Activated CD4-positive, alpha-beta T cell treated with anti-CD3 and anti-CD28 coated beads, Interleukin-2, Interleukin-6, amounts not matched to agents 100 ng/mL and 50 ng/mL, durations not matched to agents 16 hours and 8 hours (primary cell): Measurements from ENCODE around the gene ATP2C2.
"Not testable (repeated sequence)": the region's sequence is repeated elsewhere in the genome, so short reads cannot be mapped to it uniquely, and the experiment has no call there.

Experiments used
- DNase-seq: peaks from one replicate; pipeline ENCODE4 v3.0.0-alpha.2; 2020

Gene ATP2C2

DNA sequence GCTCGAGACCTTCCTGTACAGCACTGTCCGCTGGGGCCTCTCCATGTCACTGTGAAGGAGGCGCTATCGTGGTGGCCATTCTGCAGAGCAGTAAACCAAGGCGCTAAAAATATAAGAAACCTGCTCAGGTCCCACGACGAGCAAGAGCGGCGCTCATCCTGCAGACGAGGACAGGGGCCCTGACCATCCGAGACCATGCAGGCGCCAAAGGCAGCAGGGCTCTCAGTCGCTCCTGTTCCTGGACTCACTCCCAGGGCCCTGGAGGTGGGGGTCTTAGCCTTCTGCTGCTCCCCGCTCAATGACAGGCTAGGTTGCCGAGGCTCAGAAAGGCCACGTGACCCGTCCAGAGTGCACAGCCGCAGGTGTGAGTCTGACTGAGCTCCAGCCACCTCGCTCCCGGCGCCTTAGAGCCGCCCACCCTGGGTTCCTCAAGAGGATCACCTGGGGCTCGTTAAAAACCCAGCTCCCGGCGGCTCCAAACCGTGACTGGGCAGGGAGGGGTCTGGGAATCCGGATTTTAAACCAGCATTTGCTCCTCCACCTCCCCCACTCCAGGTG, 509 bp upstream of the ATP2C2 start:
- DNase-seq, result no peak

DNA sequence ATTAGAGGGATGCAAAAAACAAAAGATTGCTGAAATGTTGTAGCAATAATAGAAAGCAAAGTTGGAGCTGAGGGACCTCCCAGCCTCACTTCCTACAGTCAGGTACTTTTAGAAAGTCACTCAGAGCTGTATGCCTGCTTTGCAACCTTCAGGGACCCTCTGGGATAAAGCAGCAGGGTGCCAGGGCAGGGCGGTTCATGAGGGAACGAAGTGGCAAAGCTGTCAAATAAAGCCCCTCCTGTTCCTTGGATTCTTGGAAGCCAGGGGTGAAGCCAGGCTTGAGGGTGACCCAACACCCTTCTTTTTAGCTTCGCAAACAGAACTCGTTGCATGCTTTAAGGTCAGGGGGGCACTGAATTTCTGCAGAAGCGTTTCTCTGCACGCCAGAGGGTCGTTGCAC, 767 bp downstream of the ATP2C2 start:
- no peak for DNase-seq

DNA sequence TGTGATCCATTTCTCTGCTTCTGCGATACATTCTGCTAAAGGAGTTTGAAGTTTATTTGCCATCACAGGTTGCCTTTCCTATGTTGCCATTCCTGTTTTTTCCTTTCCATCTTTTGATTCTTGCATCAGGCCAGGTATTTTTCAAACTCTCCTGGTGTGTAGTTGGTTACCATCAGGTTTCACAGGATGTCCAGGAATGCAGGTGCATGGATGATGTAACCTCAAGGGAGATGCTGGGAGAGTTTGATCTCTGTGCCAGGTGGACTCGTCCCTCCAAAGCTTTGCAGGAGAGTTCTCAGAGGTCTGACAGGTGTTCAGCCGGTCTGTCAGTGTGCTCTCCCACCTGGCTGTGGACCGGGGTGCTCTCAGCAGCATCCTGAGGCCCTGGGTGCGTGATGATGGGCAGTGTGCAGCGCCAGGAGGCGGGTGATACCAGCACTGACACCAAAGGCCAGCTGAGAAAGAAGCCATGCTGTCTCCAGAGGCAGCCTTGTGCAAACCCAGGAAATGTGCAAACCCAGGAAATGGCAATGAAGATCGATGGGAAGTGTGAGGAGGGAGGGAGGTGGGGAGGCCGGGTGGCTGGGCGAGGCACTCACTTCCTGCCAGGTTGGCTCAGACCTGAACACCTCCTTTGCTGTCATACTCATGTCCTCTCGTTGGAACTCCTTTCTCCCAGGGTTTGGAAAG, 1.7 kb downstream of the ATP2C2 start:
- DNase-seq, result no peak

DNA sequence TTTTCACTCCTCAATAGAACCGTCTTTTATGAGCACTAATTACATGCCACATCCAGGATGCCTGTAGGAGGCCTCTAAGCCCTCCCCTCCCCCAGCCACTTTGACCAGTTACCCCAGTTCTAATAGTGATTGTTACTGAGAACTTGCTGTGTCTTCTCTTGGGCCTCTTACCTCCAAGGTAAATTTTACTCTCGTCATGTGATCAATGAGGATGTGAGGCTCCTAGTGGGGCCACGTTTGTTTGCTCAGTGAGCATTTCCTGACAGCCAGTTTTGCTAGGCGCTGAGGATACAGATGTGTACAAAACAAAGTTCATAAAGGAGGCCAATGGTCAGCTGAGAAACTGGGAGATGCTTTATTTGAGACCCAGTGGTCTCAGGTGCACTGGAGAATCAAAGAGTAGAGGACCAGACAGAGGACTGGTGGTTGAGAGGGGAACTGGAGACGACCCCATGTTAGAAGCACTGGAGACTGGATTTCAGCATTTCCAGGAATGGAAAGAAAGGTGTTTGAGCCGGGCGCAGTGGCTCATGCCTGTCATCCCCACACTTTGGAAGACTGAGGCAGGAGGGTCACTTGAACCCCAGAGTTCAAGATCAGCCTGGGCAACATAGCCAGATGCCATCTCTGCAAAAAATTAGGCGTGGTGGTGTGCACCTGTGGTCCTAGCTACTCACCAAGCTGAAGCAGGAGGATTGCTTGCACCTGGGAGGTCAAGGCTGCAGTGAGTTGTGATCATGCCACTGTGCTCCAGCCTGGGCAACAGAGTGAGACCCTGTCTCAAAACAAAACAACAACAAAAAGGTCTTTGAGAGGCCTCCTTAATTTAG, 2.6 kb downstream of the ATP2C2 start:
- DNase-seq, result no peak

DNA sequence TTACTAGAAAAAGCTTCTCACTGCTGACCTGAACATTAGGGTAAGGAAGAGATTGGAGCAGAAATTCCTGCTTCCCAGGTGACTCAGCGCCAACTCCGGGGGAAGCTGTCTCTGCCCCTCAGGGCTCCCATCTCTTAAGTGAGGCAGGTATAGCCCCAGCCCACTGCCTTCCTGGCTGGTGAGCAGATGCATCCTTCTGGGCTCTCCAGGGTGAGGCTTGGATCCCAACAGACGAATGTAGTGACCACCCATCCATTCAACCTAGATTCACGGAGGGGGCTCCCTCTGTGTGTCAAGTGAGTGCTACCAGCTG, 3.2 kb downstream of the ATP2C2 start:
- no peak for DNase-seq

DNA sequence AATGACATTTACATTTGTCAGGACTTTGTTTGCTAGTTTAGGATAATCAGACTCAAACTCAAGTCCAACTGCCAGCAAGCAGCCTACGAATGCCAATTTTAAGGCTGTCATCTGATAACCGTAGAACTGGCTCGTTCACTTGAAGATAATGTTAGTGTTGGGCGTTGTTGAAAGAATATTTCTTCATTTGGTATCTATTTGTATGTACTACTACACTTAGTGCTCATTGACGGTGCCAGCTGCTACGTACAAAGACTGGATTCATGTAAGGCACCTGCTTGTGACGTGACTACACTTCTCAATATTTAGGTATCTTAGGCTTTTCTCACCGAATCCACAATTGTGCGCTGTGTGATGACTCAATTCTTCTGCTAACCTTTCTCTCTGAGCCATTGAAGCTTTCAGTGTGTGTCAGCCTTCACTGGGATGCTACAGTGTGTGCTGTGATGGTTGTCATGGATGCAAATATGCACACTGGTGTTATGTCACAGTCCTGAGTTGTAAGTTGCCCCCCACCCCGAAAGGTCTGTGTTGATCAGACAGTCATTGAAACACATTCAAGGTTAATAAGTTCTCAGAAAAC, 5.7 kb downstream of the ATP2C2 start:
- no peak for DNase-seq

DNA sequence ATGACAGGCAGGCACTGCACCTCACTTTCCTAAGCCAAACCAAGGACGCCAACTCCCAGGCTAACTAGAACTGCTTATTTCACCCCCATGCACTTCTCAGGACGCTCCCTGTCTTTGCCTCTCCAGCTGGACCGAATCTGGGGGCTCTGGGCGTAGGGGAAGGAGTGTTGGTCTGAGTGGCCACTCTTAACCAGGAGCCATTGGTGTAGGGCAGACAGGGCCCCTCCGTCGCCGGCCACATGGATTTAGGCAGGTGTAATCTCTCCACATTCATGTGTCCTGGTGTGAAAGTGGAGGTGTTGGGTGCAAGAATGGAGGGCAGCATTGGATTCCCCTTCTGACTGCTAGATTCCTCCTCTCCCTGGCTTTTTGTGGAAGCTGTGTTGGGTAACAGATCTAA, 9.8 kb downstream of the ATP2C2 start:
- no peak for DNase-seq

DNA sequence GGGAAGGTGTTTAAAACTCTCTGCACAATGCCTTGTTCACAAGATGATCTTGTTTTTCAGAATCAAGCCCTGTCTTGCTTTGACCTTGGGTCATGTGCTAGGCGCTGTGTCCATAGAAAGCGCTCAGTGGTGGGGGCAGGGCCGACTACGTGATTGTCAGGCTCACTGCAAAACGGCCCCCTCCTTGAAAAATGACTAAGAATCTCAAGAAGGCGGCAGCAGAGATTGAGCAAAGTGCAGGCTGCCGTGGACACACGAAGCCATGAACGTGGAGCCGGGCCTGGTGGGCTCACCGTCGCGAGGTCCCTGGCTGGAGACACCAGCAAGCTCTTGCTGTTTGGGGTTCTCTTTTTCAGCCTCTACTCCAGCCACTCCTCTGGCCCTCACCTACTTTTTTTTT, 10.2 kb downstream of the ATP2C2 start:
- no peak for DNase-seq

DNA sequence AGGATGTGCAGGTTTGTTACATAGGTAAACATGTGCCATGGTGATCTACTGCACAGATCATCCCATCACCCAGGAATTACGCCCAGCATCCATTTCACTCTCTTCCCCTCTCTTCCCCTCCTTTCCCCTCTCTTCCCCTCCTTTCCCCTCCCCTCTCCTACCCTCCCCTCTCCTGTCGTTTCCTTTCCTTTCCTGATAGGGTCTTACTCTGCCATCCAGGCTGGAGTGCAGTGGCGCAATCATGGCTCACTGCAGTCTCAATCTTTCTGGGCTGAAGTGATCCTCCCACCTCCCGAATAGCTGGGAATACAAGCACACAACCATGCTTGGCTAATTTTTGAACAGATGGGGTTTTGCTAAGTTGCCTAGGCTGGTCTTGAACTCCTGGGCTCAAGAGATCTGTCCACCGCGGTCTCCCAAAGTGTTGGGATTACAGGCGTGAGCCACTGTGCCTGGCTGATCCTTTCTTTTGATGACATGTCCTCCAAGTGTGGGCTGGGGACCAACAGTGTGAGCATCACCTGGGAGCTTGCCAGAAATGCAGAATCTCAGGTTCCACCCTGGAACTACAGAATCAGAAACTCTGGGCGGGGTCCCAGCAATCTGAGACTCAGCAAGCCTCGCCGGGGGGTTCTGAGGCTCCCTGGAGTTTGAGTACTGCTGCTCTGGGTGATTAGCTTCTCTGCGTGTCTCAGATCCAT, 10.8 kb downstream of the ATP2C2 start:
- no peak for DNase-seq

DNA sequence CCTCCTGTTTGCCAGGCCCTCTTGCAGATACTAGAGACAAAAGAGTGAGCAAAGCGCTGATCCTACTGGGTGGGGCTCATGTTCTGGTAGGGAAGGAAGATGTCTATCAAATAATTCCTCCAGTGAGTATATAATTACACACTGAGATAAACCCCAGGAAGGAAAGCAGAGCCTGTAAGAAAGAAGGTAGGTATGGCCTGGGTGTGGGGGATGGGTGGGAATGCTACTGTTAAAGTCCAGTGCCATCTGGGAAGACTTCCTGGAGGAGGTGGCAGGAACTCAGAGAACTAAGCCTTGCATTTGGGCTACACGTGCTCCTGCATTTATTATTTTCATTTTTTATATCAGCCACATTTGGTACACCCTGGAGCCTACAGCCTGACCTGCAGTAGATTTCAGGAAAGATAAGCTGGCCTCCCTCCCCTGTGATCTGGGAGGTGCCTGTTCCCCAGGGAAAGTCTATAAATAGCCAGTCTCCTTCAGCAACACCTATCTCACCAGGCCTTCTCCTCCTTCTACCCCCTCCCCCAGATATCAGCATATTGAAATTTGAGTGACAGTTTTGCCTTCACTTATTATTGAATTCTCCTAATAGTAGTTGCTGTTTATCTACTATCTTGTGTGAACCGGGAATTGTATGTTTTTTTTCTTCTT, 11.5 kb downstream of the ATP2C2 start:
- DNase-seq, result no peak

DNA sequence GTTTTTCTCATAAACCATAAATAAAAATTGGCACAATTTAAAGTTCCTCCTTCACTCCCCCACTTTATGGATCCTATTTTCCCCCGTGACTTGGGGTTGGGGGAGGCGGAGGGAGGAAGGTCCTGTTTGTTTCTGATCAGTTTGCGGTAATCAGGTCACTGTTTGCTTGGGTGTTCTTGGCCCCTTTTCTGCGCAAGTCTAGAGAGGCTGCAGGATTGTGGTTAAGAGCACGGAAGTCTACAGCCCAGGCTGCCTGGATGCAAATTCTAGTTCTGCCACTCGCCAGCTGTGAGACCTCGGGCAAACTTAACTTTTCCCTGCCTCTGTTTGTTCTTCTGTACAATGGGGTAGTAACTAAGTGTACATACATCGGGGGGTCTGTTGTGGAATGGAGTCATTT, 12.1 kb downstream of the ATP2C2 start:
- DNase-seq, result peak; percentile 19

DNA sequence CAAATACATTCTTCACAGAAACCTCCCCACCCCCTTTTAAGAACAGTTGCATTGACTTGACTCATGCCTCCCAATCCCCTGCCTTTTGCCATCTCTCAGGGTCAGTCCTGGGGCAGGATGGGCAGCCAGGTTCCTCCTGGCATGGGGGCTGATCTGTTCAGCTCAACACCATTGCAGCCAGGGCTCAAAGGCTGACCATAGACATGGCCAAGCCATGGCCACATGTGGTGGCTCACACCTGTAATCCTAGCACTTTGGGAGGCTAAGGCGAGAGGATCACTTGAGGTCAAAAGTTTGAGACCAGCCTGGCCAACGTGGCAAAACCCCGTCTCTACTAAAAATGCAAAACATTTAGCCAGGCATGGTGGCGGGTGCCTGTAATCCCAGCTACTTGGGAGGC, 14.1 kb downstream of the ATP2C2 start:
- no peak for DNase-seq

DNA sequence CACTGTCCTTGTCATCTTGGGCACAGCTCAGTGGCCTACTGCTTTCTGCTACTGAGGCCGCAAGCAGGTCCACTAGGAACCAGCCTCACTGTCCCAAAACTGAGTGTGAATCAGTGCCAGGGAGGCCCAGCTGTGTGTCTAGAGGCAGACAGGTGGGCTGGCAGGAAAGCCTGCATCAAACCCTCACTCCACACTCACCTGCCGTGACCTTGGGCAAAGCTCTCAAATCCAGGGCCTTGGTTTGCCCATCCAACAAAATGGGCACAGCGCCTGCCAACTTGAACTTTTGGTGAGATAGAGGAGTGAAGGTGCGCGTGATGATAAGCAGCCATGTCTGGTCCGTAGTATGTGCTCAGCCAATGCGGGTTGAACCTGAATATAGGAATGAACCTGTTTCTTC, 14.8 kb downstream of the ATP2C2 start:
- no peak for DNase-seq

DNA sequence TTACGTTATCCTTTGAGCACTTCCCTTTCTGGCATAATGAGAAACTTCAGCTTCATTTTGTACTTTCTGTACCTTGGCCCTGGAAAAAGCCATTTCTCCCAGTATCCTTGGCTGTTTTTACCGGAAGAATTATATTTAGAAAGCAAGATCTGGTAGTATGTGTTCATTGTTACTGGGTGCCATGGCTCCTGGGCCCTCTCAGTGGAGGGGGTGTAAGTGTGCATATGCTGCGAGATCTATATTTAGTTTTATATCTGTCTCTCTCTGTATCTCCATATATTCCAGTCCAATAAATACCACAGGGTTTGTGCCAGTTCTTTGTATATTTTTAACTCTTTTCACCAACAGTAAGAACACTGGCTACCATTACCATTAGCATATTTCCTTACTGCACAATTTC, 17.7 kb downstream of the ATP2C2 start:
- DNase-seq, result no peak

DNA sequence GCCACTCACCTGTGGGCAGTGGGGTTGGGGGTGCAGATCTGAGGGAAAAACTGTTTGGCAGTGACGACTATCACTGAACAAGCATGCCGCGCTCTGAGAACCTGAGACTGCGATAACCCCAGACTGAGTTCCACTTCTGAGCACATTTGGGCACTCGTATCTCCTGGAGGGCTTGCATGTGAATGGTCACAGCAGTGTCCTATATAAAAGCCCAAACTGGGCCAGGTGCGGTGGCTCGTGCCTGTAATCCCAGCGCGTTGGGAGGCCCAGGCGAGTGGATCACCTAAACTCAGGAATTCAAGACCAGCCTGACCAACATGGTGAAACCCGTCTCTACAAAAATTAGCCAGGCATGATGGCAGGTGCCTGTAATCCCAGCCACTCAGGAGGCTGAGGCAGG, 18.7 kb downstream of the ATP2C2 start:
- no peak for DNase-seq

DNA sequence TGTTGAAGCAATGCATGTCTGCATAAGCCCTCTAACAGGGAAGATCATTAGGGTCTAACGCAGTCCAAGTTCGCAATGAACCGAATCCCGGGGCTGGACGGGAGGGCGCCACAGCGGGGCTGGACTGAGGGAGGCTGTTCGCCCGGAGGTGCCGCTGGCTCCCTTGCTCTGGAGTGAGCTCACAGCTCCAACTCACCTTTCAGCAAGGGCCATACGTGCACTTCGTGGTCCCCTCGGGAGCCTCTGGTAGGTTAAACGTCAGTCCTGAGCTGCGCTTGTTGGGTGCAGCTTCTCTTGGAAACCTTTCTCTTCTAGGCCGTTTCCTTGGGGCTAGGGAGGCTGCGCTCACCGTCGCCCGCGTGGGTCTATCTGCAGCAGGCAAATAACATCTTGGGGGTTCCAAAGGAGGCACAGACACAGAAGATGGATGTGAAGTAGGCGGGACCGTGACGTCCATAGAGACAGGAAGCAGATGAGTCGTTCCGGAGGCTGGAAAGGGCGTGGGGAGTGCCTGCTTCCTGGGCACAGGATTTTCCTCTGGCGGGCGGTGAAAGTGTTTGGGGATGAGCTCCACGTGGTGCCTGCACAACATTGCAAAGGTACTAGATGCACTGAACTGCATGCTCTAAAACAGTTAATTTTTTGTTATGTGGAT, 21.9 kb downstream of the ATP2C2 start:
- no peak for DNase-seq

DNA sequence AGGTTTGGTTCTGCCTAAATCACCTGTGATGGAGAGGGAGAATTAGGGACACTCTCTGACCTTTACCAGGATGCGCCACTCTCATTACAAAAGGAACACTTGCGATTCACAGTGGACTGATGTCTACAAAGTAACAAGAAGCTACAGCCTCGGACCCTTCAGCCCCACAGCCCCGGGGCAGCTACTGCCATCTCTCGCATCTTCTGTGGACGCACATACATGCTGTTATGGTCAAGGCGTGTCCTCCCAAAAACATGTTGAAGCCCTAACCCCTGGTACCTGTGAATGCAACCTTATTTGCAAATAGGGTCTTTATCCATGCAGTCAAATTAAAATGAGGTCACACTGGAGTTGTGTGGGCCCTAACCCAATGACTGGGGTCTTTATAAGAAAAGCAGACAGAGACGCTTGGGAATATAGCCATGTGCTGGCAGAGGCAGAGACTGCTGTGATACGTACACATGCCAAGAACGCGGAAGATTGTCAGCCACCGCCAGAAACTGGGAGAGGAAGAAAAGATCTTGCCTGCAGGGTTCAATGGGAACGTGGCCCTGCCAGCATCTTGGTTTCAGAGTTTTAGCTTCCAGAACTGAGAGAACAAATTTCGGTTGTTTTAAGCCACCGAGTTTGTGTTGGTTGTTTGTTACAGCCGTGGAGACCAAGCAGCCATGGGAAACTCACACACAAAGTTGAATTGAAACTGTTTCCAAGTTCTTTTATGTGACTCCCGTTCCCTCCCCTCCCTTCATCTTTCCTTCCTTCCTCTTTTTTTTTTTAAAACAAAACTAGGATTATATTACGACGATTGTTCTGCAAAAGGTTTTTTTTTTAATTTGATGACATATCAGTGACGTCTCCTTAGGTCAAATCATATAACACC, 23.1 kb downstream of the ATP2C2 start:
- DNase-seq, result no peak

DNA sequence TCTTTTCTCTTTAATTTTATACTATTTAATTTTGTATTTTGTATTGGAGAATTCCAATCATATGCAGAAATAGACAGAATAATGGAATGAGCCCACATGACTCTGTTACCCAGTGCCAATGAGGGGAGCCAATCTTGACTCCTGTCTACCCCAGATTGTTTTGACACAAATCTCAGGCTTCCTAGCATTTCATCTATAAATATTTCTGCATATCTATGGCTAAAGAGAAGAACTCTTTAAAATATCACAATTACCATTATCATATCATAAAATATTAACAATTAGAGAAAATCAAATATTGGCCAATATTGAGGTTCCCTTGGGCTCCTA, 23.7 kb downstream of the ATP2C2 start:
- DNase-seq, result no peak

DNA sequence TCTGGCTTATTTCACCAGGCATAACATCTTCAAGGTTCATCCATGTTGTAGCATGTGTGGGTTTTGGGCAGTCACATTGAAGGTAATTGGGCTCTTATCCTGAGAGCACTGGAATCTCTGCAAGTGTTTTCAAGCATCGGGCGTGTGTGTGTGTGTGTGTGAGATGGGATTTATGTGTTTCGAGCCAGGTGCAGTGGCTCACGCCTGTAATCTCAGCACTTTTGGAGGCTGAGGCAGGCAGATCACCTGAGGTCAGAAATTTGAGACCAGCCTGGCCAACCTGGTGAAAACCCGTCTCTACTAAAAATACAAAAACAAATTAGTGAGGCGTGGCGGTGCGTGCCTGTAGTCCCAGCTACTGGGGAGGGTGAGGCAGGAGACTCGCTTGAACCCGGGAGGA, 27.7 kb downstream of the ATP2C2 start:
- not testable (repeated sequence) for DNase-seq

DNA sequence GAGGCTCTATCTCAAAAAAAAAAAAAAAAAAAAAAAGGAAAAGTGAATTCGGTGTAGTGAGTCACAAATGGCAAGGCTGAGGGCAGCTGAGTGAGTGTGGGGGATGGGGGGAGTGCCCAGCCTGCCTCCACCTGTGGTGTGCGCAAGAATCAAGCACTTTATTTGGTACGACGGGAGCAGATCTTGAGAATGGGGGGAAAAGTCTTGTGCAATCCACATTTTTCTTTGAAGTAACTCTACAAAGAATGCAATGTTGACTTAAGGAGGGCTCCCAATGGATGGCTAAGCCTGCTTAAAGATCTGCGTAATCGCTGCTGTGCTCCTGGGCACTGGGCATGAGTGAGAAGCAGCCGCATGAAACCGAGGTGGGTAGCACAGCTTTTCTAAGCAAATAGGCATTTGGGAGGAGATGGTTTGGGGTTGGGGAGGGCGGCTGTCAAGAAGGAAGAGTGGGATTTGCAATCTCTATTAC, 28.2 kb downstream of the ATP2C2 start:
- DNase-seq, result no peak

DNA sequence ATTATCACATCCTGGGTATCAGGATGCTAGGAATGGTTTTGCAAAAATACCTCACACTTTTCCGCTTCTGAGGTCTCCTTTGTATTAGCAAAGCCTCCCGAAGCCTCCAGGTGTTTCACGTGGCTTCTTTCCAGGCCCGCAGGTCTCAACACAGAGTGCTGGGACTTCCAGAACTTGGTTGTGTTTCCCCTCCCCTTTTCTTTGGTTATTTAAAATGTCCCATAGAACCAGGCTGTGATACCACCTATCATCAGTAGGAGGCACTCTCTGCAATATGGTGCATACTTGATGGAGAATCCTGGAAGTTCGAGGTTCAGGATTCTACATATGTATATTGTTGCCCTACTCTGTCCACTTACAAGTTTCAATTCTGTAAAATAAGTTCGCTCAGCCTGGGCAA, 28.8 kb downstream of the ATP2C2 start:
- no peak for DNase-seq
